HG03439 (cell line): ENCODE results near the gene AK5.
"Not testable (repeated sequence)": the region's sequence is repeated elsewhere in the genome, so short reads cannot be mapped to it uniquely, and the experiment has no call there.

Source experiments
- ATAC-seq: cut with Tn5 transposase; IDR thresholded peaks from one replicate; pipeline ENCODE4 v1.9.1; 2021; ENCODE audit warnings: mild to moderate bottlenecking, moderate library complexity; ENCODE audit not compliant: unreplicated experiment

Gene AK5

DNA sequence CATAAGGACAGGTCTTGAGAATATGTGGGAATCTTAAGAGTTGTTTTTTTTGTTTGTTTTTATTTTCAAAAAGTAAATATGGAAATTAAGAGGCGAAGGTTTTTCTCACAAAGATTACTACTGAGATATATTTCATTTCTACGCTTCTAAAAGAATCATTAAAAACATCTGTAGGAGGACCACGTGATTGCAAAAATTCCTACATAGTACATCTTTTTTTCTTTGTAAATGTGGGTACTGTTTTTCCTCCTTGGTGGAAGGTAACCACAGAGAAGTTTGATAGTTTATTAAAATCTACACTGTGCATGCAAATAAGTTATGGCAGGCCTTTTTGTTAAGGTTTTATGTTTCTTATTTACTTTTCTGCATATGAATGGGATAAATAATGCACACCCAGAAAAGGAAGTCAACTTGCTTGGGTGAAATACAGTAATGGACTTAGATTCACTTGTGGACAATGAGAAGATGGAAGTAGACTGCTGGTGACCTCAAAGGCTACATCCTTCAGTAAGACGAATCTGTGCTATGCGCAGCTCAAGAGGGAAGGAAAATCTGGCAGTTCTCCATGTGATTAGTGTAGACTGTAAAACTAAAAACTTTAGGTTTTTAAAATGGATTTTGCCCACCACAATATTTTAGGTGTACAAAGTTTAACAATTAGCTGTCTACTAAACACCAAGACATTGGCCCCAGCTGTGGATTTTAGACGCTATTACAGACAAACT is 2.0 kb downstream of the AK5 start:
- no peak for ATAC-seq

GRCh38 chr1:77287535-77287934 is 5.7 kb downstream of the AK5 start:
- no peak for ATAC-seq

- no peak for ATAC-seq
Measured at GRCh38 chr1:77288275-77288674, 6.5 kb downstream of the AK5 start.

DNA sequence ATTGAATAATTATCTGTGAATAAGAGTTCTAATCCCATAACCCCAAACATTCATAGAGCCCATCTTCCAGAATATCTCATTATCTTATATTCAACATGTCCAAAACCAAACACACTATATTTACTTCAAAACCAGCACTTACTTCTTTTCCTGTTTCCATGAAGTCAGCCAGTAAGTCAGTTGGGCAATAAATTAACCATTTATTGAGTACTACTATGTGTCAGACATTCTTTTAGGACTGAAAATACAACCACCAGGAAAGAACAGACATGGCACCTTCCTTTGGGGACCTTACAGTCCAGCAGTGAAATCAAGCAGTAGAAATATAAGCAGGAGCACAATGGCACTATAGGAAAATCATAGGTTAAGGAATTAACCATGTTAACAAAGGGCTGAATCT is 8.8 kb downstream of the AK5 start:
- ATAC-seq: no peak

GRCh38 chr1:77292551-77292950 is 10.7 kb downstream of the AK5 start:
- no peak for ATAC-seq

GRCh38 chr1:77300566-77300965 is 18.7 kb downstream of the AK5 start:
- ATAC-seq: no peak

DNA sequence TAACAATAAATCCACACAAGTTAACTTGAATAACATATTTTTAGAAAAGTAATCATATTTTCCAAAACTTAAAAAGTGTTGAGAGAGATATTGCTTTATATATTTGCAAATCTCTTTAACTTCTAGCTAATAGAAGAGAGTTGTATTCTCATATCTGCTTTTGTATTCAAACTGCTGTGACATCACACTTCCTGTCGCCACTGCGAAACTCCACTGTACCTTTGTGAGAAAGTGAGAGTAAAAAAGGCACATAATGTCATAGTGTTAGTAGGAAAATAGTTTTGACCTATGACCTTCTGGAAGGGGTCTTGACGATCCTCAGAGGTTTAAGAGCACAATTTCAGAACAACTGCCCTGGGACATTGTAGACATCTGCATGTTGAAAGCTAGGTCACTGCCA is 21.6 kb downstream of the AK5 start:
- no peak for ATAC-seq

GRCh38 chr1:77308889-77309621 is 27.2 kb downstream of the AK5 start:
- no peak for ATAC-seq

- no peak for ATAC-seq
Measured at GRCh38 chr1:77310924-77311323, 29.1 kb downstream of the AK5 start.

- ATAC-seq: not testable (repeated sequence)
Measured at GRCh38 chr1:77312364-77312763, 30.5 kb downstream of the AK5 start.

- ATAC-seq: no peak
Measured at GRCh38 chr1:77313491-77313890, 31.7 kb downstream of the AK5 start.

GRCh38 chr1:77316006-77316405 is 34.2 kb downstream of the AK5 start:
- no peak for ATAC-seq

DNA sequence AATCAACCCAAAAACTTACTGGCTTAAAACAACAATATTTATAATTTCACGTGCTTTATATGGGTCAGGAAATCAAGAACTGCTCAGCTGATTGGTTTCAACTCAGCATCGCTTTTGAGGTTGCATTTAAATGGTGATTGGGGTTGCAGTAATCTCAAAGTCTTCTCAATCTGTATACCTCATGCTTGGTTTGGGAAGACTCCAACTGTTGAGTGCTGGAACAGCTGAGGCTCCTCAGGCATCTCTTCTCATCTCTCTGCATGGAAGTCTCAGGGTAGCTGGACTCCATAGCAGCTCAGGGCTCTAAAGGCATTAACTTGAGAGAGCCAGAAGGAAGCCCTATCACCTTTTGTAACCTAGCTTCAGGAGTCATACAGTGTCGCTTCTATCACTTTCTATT is 35.1 kb downstream of the AK5 start:
- no peak for ATAC-seq

GRCh38 chr1:77319036-77319705 is 37.4 kb downstream of the AK5 start:
- ATAC-seq: no peak

GRCh38 chr1:77322061-77322900 is 40.5 kb downstream of the AK5 start:
- ATAC-seq: no peak

DNA sequence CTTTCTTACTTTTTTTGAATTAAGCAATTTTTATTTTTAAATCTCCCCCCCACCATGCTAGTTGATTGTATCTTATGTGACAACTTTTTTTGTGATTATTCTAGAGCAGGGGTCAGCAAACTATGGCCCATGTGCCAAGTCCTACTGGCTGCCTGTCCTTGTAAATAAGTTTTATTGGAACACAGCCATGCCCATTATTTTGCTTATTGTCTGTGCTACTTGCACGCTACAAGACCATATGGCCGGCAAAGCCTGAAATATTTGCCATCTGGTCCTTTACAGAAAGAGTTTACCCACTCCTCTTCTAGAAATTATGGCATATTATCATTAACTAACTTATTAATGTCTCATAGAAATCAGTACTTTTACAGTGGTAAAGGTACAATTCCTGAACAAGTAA is 51.7 kb downstream of the AK5 start:
- ATAC-seq: no peak

DNA sequence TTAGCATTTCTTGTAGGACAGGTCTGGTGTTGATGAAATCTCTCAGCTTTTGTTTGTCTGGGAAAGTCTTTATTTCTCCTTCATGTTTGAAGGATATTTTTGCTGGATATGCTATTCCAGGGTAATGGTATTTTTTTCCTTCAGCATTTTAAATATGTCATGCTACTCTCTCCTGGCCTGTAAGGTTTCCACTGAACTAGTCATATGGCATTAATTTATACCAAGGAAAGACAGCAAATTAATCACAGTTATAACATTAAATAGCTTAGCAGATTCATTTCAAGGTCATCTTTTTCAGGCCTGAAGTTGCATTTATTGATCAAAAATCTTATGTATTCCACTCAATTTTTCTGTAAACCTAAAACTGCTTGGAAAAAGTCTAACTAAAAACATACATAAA is 54.9 kb downstream of the AK5 start:
- no peak for ATAC-seq

GRCh38 chr1:77339326-77339725 is 57.5 kb downstream of the AK5 start:
- no peak for ATAC-seq

DNA sequence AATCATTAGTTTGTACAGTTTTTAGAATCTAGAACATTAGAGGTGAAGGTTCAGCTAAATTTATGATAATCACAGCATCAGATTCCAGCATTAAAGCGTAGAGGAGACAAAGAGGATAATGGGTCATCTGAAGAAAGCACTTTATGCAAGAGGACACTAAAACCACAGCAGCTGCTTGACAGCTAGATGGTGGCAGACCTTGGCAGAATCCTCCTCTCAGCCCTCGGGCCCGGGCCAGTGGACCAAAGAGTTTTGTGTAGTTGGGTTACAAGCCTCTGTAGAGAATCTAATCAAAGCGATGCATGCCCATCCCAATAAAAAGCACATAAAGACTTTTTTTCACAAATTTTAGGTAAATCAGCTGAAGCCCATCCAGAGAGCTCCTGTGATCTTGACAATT is 59.4 kb downstream of the AK5 start:
- ATAC-seq: no peak

GRCh38 chr1:77342745-77343144 is 60.9 kb downstream of the AK5 start:
- ATAC-seq: no peak

GRCh38 chr1:77347646-77348045 is 65.8 kb downstream of the AK5 start:
- no peak for ATAC-seq
